NCI-H460 (cell line): Measurements from ENCODE around the gene PCDHAC2. TPM values are rescaled to one million over a fixed set of nuclear protein-coding genes. Genes with fewer than 3 reads are reported as not detected.
A peak's percentile ranks its signal among the peaks of the same experiment; 100 is the strongest.

ENCODE experiments used
- DNase-seq: peaks from one replicate; pipeline ENCODE4 v3.0.0-alpha.2; 2016; ENCODE audit warnings: low read depth; ENCODE audit errors: extremely low read depth
- polyA plus RNA-seq: library from polyadenylated mRNA; depleted of rRNA; stranded (reverse); fragments of >200 nt; gene quantifications from 2 replicates; pipeline ENCODE4 v1.2.3, GENCODE V29; 2014; cell fraction: nucleus; rRNA removed
- total RNA-seq: library from RNA; depleted of rRNA; stranded (reverse); fragments of >200 nt; shearing (Covaris generic); gene quantifications from 2 replicates; pipeline ENCODE4 v1.2.3, GENCODE V29; 2014; rRNA removed

PCDHAC2 gene
- 1.0 and 1.2 TPM in 2 replicates for total RNA-seq
- 0.75 and 0.95 TPM in 2 replicates for polyA plus RNA-seq

DNA sequence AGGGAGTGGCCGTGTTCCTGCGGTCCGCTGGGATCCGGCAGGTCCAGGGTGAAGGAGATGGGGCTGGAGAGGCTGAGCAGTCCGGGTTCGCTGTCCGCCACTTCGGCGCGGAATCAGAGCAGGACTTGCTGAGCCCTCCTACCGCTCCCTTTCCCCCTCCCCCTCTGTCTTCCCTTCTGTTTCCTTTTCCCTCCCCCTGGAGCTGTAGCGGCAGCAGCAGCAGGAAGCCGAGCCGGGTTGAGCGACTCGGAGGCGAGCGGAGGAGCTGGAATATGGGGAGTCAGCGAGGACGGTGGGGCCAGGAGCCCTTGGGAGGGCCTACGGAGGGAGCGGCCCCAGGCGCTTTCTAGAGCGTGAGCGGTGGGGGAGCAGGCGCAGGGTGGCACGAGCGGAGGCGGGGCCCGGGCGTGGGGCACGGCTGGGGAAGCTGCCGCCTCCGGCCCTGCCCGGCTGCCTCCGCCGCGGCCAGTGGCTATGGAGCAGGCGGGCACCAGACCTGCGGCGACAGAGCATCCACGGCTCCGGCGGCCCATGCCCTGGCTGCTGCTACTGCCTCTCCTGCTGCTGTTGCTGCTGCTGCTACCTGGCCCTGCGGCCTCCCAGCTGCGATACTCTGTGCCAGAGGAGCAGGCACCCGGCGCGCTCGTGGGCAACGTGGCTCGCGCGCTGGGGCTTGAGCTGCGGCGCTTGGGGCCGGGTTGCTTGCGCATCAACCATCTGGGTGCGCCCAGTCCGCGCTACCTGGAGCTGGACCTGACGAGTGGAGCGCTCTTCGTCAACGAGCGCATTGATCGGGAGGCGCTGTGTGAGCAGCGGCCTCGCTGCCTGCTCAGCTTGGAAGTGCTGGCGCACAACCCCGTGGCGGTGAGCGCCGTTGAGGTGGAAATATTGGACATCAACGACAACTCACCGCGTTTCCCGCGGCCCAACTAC is at the start of gene PCDHAC2:
PCDHAC2 (plus strand) TSS at position 184 of the 933 bp plus-strand sequence; CDS start at position 475, 291 bp downstream.
- peak; percentile 23 for DNase-seq

DNA sequence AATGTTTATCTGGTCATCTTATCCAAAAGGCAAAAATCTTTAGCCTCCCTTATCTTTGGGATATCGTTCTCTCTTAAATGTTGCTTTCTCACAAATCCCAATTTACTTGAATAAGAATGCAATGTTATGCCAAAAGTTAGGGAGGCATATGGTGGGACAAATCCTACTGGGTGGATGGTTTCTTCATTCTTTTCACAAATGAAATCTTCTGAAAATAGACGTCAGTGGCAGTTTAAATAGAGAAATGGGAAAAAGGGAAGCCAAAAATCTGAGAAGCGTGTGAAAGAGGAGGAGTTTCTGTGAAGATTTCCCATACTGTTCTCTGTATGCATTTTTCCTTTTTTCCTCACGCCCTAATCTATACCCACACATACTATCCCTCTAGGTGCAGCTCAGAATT is 42.7 kb upstream of the PCDHAC2 start:
- DNase-seq: no peak

GRCh38 chr5:140925806-140926442 is 40.4 kb upstream of the PCDHAC2 start, which contains the start of gene PCDHAC1:
Gene PCDHAC1 (plus strand): TSS chr5:140926299. CDS start chr5:140926893, 594 bp downstream.
- no peak for DNase-seq

DNA sequence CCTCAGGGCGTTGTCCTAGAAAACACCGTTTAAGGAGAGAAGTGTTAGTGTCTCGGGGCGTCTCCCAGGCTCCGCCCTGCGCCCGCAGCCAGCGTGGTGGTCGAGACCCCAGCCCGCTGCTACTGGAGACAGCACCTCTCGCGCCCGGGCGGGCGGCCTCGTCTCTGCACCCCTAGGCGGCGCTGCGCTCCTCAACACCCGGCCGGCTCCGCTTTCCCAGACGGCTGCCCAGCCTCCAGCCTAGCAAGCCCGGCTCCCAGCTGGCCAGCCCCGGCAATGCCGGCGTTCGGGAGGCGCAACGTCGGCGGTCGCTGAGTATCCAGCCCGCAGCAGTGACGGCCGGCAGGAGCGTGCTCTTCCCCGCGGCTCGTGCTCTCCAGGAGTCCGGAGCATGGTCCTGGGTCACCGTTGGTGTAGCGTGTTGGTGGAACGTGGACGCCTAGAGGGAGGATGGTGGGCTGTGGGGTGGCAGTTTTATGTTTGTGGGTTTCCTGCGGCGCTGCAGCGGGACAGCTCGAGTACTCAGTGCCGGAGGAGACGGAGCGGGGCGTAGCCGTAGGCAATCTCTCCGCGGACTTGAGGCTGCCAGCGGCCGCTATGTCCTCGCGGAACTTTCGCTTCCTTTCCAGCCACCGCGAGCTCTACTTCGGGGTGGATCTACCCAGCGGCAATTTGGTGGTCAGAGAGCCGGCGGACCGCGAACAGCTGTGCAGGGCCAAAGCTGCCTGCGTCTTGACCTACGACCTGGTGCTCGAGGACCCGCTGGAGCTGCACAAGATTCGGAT is 39.6 kb upstream of the PCDHAC2 start:
- DNase-seq: peak; percentile 80

- no peak for DNase-seq
These were observed 39.1 kb upstream of the PCDHAC2 start for GRCh38 chr5:140927228-140927573.

DNA sequence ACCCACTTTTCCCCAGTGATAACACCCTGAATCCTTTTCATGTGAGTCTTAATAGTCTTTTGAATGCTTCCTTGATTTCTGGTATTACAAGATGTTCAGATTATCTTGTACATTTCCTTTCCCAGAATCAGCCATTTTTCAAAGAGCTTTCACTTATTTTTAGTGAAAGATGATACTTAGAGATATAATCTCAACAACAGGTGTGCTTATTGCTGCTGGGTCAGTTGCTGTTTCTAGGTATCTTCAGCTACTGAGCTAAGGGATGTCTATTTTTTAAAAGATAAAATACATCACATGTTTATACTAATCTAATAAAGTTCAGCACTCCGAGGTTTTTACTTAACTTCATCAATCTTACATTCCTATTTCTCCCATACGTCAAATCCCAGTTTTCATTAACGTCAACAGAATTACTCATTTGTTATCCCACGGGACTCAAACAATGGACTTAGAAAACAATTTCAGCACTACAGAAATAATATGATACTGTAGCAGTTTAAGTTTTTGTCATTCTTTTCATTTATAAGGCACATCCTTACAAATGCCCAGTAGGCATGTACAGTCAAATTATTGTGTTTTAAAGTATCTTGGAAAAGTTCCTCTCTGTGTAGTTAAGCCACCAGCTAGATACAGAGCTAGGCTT is 31.2 kb upstream of the PCDHAC2 start:
- DNase-seq: no peak

DNA sequence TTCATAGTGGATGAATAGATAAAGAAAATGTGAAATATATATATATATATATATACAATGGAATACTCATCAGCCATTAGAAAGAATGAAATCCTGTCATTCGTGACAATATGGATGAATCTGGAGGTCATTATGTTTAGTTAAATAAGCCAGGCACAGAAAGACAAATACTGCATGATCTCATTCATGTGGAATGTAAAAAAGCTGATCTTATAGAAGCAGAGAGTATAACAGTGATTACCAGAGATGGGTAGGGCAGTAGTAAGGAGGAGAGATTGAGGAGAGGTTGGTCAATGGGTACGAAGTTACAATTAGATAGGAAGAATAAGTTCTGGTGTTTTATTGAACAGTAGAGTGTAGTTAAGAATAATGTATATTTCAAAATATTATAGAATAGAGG is 19.7 kb upstream of the PCDHAC2 start:
- DNase-seq: no peak

GRCh38 chr5:140951636-140952035 is 14.6 kb upstream of the PCDHAC2 start:
- no peak for DNase-seq

DNA sequence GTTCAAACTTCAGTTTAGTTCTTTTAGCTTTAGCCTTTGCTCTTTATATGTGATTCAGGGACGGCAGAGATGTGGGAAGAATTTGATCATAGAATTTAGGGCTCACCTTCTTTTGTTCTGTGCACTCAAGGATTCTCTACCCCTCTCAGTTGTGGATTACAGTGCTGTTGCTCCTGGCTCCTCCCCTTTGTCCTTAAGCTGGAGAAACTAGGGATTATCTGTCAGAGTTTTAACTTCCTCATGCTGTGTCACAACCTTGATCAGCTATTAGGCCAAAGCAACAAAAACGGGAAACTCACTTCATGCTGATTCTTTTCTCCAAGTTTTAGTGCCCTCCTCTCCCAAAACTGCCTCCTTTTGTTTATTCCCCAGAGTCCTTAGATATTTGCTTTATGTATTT is 13.0 kb upstream of the PCDHAC2 start:
- no peak for DNase-seq

- no peak for DNase-seq
These were observed 4.1 kb upstream of the PCDHAC2 start for GRCh38 chr5:140962190-140962589.

GRCh38 chr5:140964356-140964755 is 1.9 kb upstream of the PCDHAC2 start:
- no peak for DNase-seq

GRCh38 chr5:140965905-140966292 is 377 bp upstream of the PCDHAC2 start:
- no peak for DNase-seq

- DNase-seq: no peak
These were observed 1.1 kb downstream of the PCDHAC2 start for GRCh38 chr5:140967226-140967893.

DNA sequence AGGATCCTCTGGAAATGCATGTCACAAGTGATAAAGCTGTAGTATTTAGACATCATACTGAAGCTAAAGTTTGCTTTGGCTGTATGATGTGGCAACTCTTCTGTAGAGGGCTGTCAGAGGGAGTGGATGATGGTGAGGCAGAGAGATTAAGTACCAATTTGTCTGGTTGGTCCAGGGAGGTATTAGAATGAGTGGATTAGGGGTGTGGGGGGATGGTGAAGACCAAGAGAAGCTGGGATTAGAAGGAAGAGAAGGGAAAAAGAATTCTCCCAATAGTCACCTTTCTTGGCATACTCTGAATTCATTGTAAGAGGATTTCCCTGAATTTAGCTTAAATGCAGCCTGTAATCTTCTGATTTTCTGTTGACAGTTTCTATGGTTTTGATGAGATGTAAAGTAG is 3.6 kb downstream of the PCDHAC2 start:
- no peak for DNase-seq

- no peak for DNase-seq
These were observed 7.3 kb downstream of the PCDHAC2 start for GRCh38 chr5:140973550-140973949.

DNA sequence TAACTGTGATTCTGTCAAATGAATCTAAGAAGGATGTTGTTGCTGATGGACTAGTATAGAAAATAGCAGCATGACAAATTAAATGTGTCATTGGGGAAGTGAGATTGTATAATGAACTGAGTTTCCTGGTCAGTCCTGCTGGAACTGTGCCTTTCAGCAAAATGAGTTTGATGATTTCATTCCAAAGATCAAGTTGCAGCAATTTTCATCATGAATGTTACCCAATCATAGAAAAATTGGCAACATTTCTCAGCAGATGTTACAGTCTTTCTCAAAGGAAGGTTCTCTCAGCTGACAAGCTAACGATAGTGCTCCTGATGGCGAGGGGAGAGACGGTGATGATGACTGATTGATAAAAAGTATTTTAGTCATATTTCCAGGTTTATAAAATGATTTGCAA is 10.7 kb downstream of the PCDHAC2 start:
- DNase-seq: peak; percentile 38

GRCh38 chr5:140978260-140978659 is 12.0 kb downstream of the PCDHAC2 start:
- no peak for DNase-seq

DNA sequence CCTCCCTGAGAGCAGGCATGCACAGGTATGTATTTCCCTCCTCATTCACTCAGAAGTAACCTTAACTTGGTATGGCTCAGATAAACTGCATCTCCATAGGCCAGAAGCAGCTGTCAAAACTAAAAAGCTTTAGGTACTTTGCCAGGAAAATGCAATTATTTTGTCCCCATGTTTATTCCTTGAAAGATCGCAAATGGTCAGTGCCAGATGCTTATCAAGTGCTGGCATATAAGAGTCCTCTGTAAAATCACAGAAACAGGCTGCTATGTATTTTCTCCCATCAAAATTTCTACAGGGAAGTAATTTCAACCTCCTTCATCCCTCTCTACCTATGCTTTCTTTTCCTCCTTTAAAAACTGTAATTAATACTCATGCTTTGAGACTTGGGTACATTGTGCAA is 12.7 kb downstream of the PCDHAC2 start:
- DNase-seq: no peak

DNA sequence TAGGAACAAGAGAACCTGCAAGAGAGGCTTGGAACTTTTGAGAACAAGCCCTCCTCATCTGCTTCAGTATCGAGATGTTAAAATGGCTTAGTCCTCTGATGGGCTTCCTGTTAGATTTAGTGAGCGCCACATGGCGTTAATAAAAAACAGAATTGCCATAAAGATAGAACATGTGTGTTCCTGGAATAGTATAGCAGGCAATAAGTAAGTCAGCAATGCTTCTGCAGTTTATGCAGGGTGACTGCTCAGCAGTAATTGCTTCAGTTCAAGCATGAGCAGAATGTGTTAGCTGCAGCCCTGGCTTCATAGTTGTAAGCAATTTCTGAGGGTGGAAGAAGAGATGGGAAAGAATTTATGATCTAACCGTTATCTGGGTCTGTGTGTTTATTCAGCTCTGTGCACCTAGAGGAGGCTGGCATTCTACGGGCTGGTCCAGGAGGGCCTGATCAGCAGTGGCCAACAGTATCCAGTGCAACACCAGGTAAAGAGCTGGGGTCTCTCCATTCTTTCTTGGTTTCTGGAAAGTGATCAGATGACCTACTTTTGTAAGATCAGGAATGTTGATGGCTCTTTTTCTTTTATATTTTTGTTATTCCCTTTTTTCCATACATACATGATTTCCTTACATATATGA is 15.9 kb downstream of the PCDHAC2 start:
- no peak for DNase-seq
